Heart left ventricle (tissue), 16 donors: ENCODE results near the gene SLC66A2. TPM values are rescaled to one million over a fixed set of nuclear protein-coding genes. Genes with fewer than 3 reads are reported as not detected.

Experiments
- ATAC-seq, 4 donors: fragments of 200-7000 bp; cut with Tn5 transposase; one replicate each; pipeline ENCODE4 v1.9.1; 2020 to 2022; ENCODE audit warnings: moderate library complexity in 4 of 4, mild to moderate bottlenecking in 3 of 4, moderate number of reproducible peaks in 1 of 4
- DNase-seq, 5 donors: peaks; one replicate each; pipeline ENCODE4 v3.0.0-alpha.2; 2020
- H3K27ac ChIP-seq, 12 donors: fragments of 200-600 bp; sonication (generic) in 4 of 12; one replicate each; pipeline versions ENCODE4 v1.5.0 to v1.8.0; 2016 to 2022; ENCODE audit warnings: mild to moderate bottlenecking in 2 of 12
- H3K27me3 ChIP-seq, 9 donors: fragments of 200-600 bp; sonication (generic) in 2 of 9; one replicate each; pipeline versions ENCODE4 v1.5.1 to v1.8.0; 2016 to 2022; ENCODE audit warnings: mild to moderate bottlenecking in 3 of 9
- H3K36me3 ChIP-seq, 9 donors: fragments of 200-600 bp; sonication (generic) in 2 of 9; one replicate each; pipeline versions ENCODE4 v1.5.0 to v1.8.0; 2018 to 2022; ENCODE audit warnings: mild to moderate bottlenecking in 2 of 9
- H3K4me1 ChIP-seq, 12 donors: fragments of 200-600 bp; sonication (generic) in 4 of 12; one replicate each; pipeline versions ENCODE4 v1.5.0 to v1.8.0; 2016 to 2022; ENCODE audit warnings: mild to moderate bottlenecking in 3 of 12
- H3K4me3 ChIP-seq, 12 donors: fragments of 200-600 bp; sonication (generic) in 4 of 12; one replicate each; pipeline versions ENCODE4 v1.5.0 to v1.8.0; 2017 to 2022; ENCODE audit warnings: mild to moderate bottlenecking in 9 of 12, moderate library complexity in 4 of 12
- H3K9me3 ChIP-seq, 12 donors: fragments of 200-600 bp; sonication (generic) in 4 of 12; one replicate each; pipeline versions ENCODE4 v1.5.0 to v1.8.0; 2016 to 2022; ENCODE audit warnings: mild to moderate bottlenecking in 1 of 12
- CTCF ChIP-seq, 12 donors: fragments of 200-600 bp; sonication (generic) in 4 of 12; IDR thresholded peaks; one replicate each; pipeline versions ENCODE4 v1.5.0 to v1.8.0; 2018 to 2022; ENCODE audit warnings: antibody characterized with exemption in 12 of 12, mild to moderate bottlenecking in 5 of 12
- POLR2A ChIP-seq, 2 donors: fragments of 450-650 bp; IDR thresholded peaks; one replicate each; pipeline ENCODE4 v1.6.1; 2017; ENCODE audit warnings: antibody characterized with exemption in 2 of 2, mild to moderate bottlenecking in 2 of 2, moderate library complexity in 2 of 2
- WGBS, 4 donors: extraction: QIAGEN DNeasy Blood & Tissue Kit in 2 of 4; methylation state at CpG; one replicate each; pipeline versions ENCODE4 v1.1.5 to v1.1.7; 2013 to 2018; 5-methylcytosine and 5-hydroxymethylcytosine counted together
- intact Hi-C, 10 donors: fragments of 100-400 bp; cut with DNase I; formaldehyde crosslinking; loops; one replicate each; pipeline versions ENCODE4 v1.11.1 to v1.14.2; 2022
- polyA plus RNA-seq, 2 donors: library from polyadenylated mRNA; stranded (reverse); fragments of 200-250 nt; gene quantifications; one replicate each; pipeline ENCODE4 v1.2.3, GENCODE V29; 2013
- total RNA-seq, 9 donors: library from RNA; depleted of rRNA in 2 of 9; stranded (reverse); fragments of >200 nt in 2 of 9; fragmentation: NEBNext Ultra II Directional in 3 of 9; extraction: Animal tissue kit (Norgen Biotek cat#: 25700) in 3 of 9; gene quantifications; one replicate each; pipeline versions ENCODE4 v1.1.0 to v1.2.4, GENCODE V29; 2016 to 2023
- donor health status: ischemic (EF 13 %, LVEDD 7.1; RV severe dilation, severe dysfunction).
- donor health status: healthy with polysubstance abuse.
- donor health status: DM: no; HTN: yes; CAD: no.
- donor health status: DM: no; HTN: no; CAD: no.
- donor health status: ischemic (EF 25% LVEDD 6.9; RV normal size, moderate dysfunction).
- donor health status: ischemic (EF 25% LVEDD 5.7; RV mildly dilated, moderate dysfunction).
- donor health status: healthy.
- donor health status: DM: yes; HTN: yes; CAD: no.
- donor health status: ischemic (EF 35%, LVEDD 5.7; RV mildly dilated, moderate dysfunction).
- donor health status: nonischemic (EF 11% LVEDD 7.7; RV severe dilation, severe dysfunction).
- donor health status: DM: yes; HTN: yes; CAD: no.
- donor health status: PGD.
- donor health status: ischemic (EF 29% LVEDD 5.4; RV normal size, mild dysfunction).
- donor health status: nonischemic (EF 23%, LVEDD 6.1; RV moderate dilation, normal function).

The SLC66A2 gene
- total and polyA plus RNA-seq, 11 donors: 19.7 to 33.4 (median 26.6) TPM

GRCh38 chr18:79943608-79944125, 7.8 kb downstream of the SLC66A2 start:
- ATAC-seq (no peak), DNase-seq (peak in 1 of 5 donors; percentile 61)
- 91 to 100% (median 94%) methylated on average over 9 to 20 of the region's 20 CpGs for WGBS, 4 donors
- no peak overlapping the region for H3K4me3 ChIP-seq
- TF ChIP-seq POLR2A (IDR thresholded peaks at IDR 0.05): no peak
- no peak for TF ChIP-seq CTCF (IDR thresholded peaks at IDR 0.05)
- H3K27me3 ChIP-seq: no peaks in the 10 kb centered on the region
- intact Hi-C loops: loop anchor here in 2 of 10 donors (10.0 kb wide), 2 partner anchors 59 to 549 kb away; partner anchors contain the start of gene NFATC1 (in 1 of the 2)
- no peak overlapping the region for H3K27ac ChIP-seq
- no peaks in the 10 kb centered on the region for H3K9me3 ChIP-seq
- peaks cover 0 to 73% (median 41%) of the 10 kb centered on the region in 12 donors for H3K4me1 ChIP-seq
- peaks cover 0 to 58% (median 35%) of the 10 kb centered on the region in 9 donors for H3K36me3 ChIP-seq

GRCh38 chr18:79942786-79943607, 8.5 kb downstream of the SLC66A2 start:
- peak in 1 of 5 donors; percentile 37 for DNase-seq
- no peak overlapping the region for H3K27ac ChIP-seq
- no peak overlapping the region for H3K4me3 ChIP-seq
- peaks cover 0 to 65% (median 34%) of the 10 kb centered on the region in 9 donors for H3K36me3 ChIP-seq
- ATAC-seq: peak in 1 of 4 donors; percentile 21
- no peaks in the 10 kb centered on the region for H3K9me3 ChIP-seq
- TF ChIP-seq CTCF (IDR thresholded peaks at IDR 0.05): no peak
- no peak for TF ChIP-seq POLR2A (IDR thresholded peaks at IDR 0.05)
- H3K4me1 ChIP-seq: peaks cover 0 to 66% (median 35%) of the 10 kb centered on the region in 12 donors
- intact Hi-C loops: loop anchor here in 2 of 10 donors (10.0 kb wide), 2 partner anchors 58 to 548 kb away; partner anchors contain the start of gene NFATC1 (in 1 of the 2)
- H3K27me3 ChIP-seq: no peaks in the 10 kb centered on the region
- WGBS, 4 donors: 69 to 79% (median 75%) methylated on average over 19 to 31 of the region's 31 CpGs

GRCh38 chr18:79942211-79942610, 9.2 kb downstream of the SLC66A2 start:
- peaks cover 0 to 72% (median 34%) of the 10 kb centered on the region in 9 donors for H3K36me3 ChIP-seq
- no peaks in the 10 kb centered on the region for H3K27me3 ChIP-seq
- H3K4me3 ChIP-seq: no peak overlapping the region
- H3K4me1 ChIP-seq: peaks cover 0 to 58% (median 31%) of the 10 kb centered on the region in 12 donors
- DNase-seq (no peak), ATAC-seq (no peak)
- intact Hi-C loops: loop anchor here in 2 of 10 donors (10.0 kb wide), 2 partner anchors 57 to 547 kb away; partner anchors contain the start of gene NFATC1 (in 1 of the 2)
- TF ChIP-seq POLR2A (IDR thresholded peaks at IDR 0.05) (no peak), CTCF (IDR thresholded peaks at IDR 0.05) (no peak)
- no peaks in the 10 kb centered on the region for H3K9me3 ChIP-seq
- peak overlapping the region in 1 of 12 donors; percentile 24 for H3K27ac ChIP-seq
- WGBS, 4 donors: 73 to 82% (median 79%) methylated on average over 7 of the region's 7 CpGs
